GM23338 (cell line): ENCODE measurements around the gene ETV6. TPM values are rescaled to one million over a fixed set of nuclear protein-coding genes. Genes with fewer than 3 reads are reported as not detected.

Experiments
- ATAC-seq: fragments of 200-7000 bp; cut with Tn5 transposase; 3 replicates; pipeline ENCODE4 v1.9.1; 2020
- DNase-seq: peaks from one replicate; pipeline ENCODE4 v3.0.0-alpha.2; 2015; ENCODE audit warnings: low spot score
- H2AFZ ChIP-seq: fragments of 200-600 bp; sonication (generic); 2 replicates; pipeline ENCODE4 v1.8.0; 2016; ENCODE audit warnings: antibody characterized with exemption, mild to moderate bottlenecking, moderate library complexity
- H3F3A ChIP-seq: fragments of 200-600 bp; sonication (generic); replicated peaks from 2 replicates; pipeline ENCODE4 v1.8.0; 2017; ENCODE audit warnings: antibody characterized with exemption, mixed run types, low read depth
- H3K27ac ChIP-seq: fragments of 200-600 bp; sonication (generic); 2 replicates; pipeline ENCODE4 v1.6.1; 2016; ENCODE audit warnings: low read depth
- H3K27me3 ChIP-seq: fragments of 200-600 bp; sonication (generic); 2 replicates; pipeline ENCODE4 v1.8.0; 2016; ENCODE audit warnings: mild to moderate bottlenecking, mixed run types, moderate library complexity; ENCODE audit not compliant: insufficient read depth
- H3K36me3 ChIP-seq: fragments of 200-600 bp; sonication (generic); 2 replicates; pipeline ENCODE4 v1.8.0; 2016; ENCODE audit warnings: mild to moderate bottlenecking; ENCODE audit not compliant: insufficient read depth
- H3K4me1 ChIP-seq: fragments of 200-600 bp; sonication (generic); 2 replicates; pipeline ENCODE4 v1.8.0; 2016; ENCODE audit warnings: mild to moderate bottlenecking, moderate library complexity; ENCODE audit not compliant: insufficient read depth
- H3K4me2 ChIP-seq: fragments of 200-600 bp; sonication (generic); 2 replicates; pipeline ENCODE4 v1.7.1; 2017; ENCODE audit warnings: mixed run types
- H3K4me3 ChIP-seq: fragments of 200-600 bp; sonication (generic); 2 replicates; pipeline ENCODE4 v1.6.1; 2016; ENCODE audit warnings: mixed run types
- H3K79me2 ChIP-seq: fragments of 200-600 bp; sonication (generic); replicated peaks from 2 replicates; pipeline ENCODE4 v1.8.0; 2017; ENCODE audit warnings: mild to moderate bottlenecking; ENCODE audit not compliant: insufficient read depth
- H3K9me2 ChIP-seq: fragments of 200-600 bp; sonication (generic); 2 replicates; pipeline ENCODE4 v1.8.0; 2017; ENCODE audit not compliant: insufficient read depth
- H4K20me1 ChIP-seq: fragments of 200-600 bp; sonication (generic); replicated peaks from 2 replicates; pipeline ENCODE4 v1.8.0; 2017; ENCODE audit warnings: mild to moderate bottlenecking; ENCODE audit not compliant: insufficient read depth
- H3K27ac Mint-ChIP-seq: 2 replicates; pipeline ENCODE4 v1.8.0; 2020; ENCODE audit warnings: inconsistent platforms, mild to moderate bottlenecking, moderate library complexity, mixed read lengths
- H3K27me3 Mint-ChIP-seq: 3 replicates; pipeline ENCODE4 v1.8.0; 2022; ENCODE audit warnings: low read depth, mild to moderate bottlenecking, moderate library complexity, mixed read lengths, inconsistent platforms; ENCODE audit not compliant: insufficient read depth, poor library complexity
- H3K36me3 Mint-ChIP-seq: 3 replicates; pipeline ENCODE4 v1.8.0; 2021; ENCODE audit warnings: low read depth, mild to moderate bottlenecking, inconsistent platforms, moderate library complexity, mixed read lengths
- H3K4me1 Mint-ChIP-seq: 3 replicates; pipeline ENCODE4 v1.8.0; 2020; ENCODE audit warnings: mild to moderate bottlenecking, inconsistent platforms, mixed read lengths
- H3K4me3 Mint-ChIP-seq: 3 replicates; pipeline ENCODE4 v1.8.0; 2021; ENCODE audit warnings: moderate library complexity, mild to moderate bottlenecking, inconsistent platforms, mixed read lengths
- H3K9me3 Mint-ChIP-seq: 3 replicates; pipeline ENCODE4 v1.8.0; 2020; ENCODE audit warnings: moderate library complexity, mild to moderate bottlenecking, inconsistent platforms, mixed read lengths
- CREB1 ChIP-seq: fragments of 250-450 bp; sonication (Bioruptor Pico); IDR thresholded peaks from 2 replicates; pipeline ENCODE4 v1.5.0; 2020; ENCODE audit warnings: low read depth, mild to moderate bottlenecking, moderate library complexity
- CTCF ChIP-seq, 2 experiments: fragments of 200-600 bp in 1 of 2; sonication (generic) in 1 of 2; conservative IDR thresholded peaks; 2 replicates each; pipeline versions ENCODE4 v1.5.1 to v1.6.1; 2016 to 2017; ENCODE audit warnings: antibody characterized with exemption in 2 of 2, low read depth in 2 of 2, mild to moderate bottlenecking in 2 of 2, moderate library complexity in 1 of 2
- ETS1 ChIP-seq: IDR thresholded peaks from 2 replicates; pipeline ENCODE4 v1.6.1; 2016; ENCODE audit warnings: antibody characterized with exemption
- EZH2 ChIP-seq: fragments of 200-600 bp; sonication (generic); IDR thresholded peaks from one replicate; pipeline ENCODE4 v1.8.0; 2017; ENCODE audit warnings: antibody characterized with exemption, mild to moderate bottlenecking, low read depth; ENCODE audit not compliant: unreplicated experiment
- EZH2phosphoT487 ChIP-seq: fragments of 200-600 bp; sonication (generic); IDR thresholded peaks from one replicate; pipeline ENCODE4 v1.8.1; 2018; ENCODE audit warnings: antibody characterized with exemption; ENCODE audit not compliant: unreplicated experiment
- JUNB ChIP-seq: IDR thresholded peaks from one replicate; pipeline ENCODE4 v1.6.1; 2016; ENCODE audit warnings: antibody characterized with exemption; ENCODE audit not compliant: unreplicated experiment
- NANOG ChIP-seq: IDR thresholded peaks from 2 replicates; pipeline ENCODE4 v1.6.1; 2016; ENCODE audit warnings: antibody characterized with exemption, borderline replicate concordance
- POLR2AphosphoS5 ChIP-seq: IDR thresholded peaks from 2 replicates; pipeline ENCODE4 v1.6.1; 2016; ENCODE audit warnings: antibody characterized with exemption, low read depth
- REST ChIP-seq: IDR thresholded peaks from one replicate; pipeline ENCODE4 v1.6.1; 2018; ENCODE audit warnings: antibody characterized with exemption; ENCODE audit not compliant: unreplicated experiment
- ZNF114 ChIP-seq: fragments of 250-450 bp; sonication (Bioruptor Pico); IDR thresholded peaks from 2 replicates; pipeline ENCODE4 v1.5.0; 2020; ENCODE audit warnings: mild to moderate bottlenecking, moderate library complexity
- ZNF331 ChIP-seq: fragments of 250-450 bp; sonication (Bioruptor Pico); IDR thresholded peaks from 2 replicates; pipeline ENCODE4 v1.5.0; 2020; ENCODE audit warnings: low read depth, mild to moderate bottlenecking, moderate library complexity
- polyA plus RNA-seq: library from polyadenylated mRNA; unstranded; fragments of >200 nt; fragmentation: Nextera tagmentation; extraction: Ambion mirVana; gene quantifications from 2 replicates; pipeline ENCODE4 v1.2.1, GENCODE V29; 2016
- total RNA-seq: library from RNA; depleted of rRNA; stranded (reverse); fragments of >200 nt; shearing (Covaris generic); gene quantifications from 2 replicates; pipeline ENCODE4 v1.2.3, GENCODE V29; 2014

Gene ETV6
- total and polyA plus RNA-seq, 2 experiments from 2014 or later, result 7.5 to 15.1 TPM

- Mint-ChIP-seq H3K27ac (no peak overlapping the region), H3K9me3 (no peaks in the 10 kb centered on the region), H3K4me1 (peaks cover 47% of the 10 kb centered on the region), H3K4me3 (peak overlapping the region; percentile 91), H3K27me3 (peaks cover 8% of the 10 kb centered on the region), H3K36me3 (no peaks in the 10 kb centered on the region)
- ATAC-seq (no peak), DNase-seq (no peak)
- Histone ChIP-seq H3K9me2 (no peaks in the 10 kb centered on the region), H3K36me3 (no peaks in the 10 kb centered on the region), H3K27ac (no peak overlapping the region), H3K4me3 (peak overlapping the region; percentile 89), H3K79me2 (peaks cover 61% of the 10 kb centered on the region), H3F3A (0 out of 2 replicates have a peak, but pooled peaks cover 4% of the 10 kb centered on the region), H2AFZ (no peak overlapping the region), H3K4me1 (peaks cover 38% of the 10 kb centered on the region), H3K27me3 (no peaks in the 10 kb centered on the region), H4K20me1 (0 out of 2 replicates have a peak, but pooled peaks cover 6% of the 10 kb centered on the region), H3K4me2 (peak overlapping the region; percentile 82)
- TF ChIP-seq CREB1 (no peak), ETS1 (no peak), REST (no peak)
Observed at GRCh38 chr12:11651381-11651780, 1.9 kb downstream of the ETV6 start.

GRCh38 chr12:11651785-11652184 is 2.3 kb downstream of the ETV6 start:
- H3K4me1 Mint-ChIP-seq, result peaks cover 48% of the 10 kb centered on the region
- no peak for DNase-seq
- no peak for TF ChIP-seq ZNF331 (CRISPR knock-in tag)
- no peak for TF ChIP-seq ZNF114 (CRISPR knock-in tag)
- no peak for TF ChIP-seq CTCF (conservative IDR thresholded peaks at IDR 0.05; ENCODE audit: low read depth in 2 of 2)
- TF ChIP-seq EZH2, result no peak
- TF ChIP-seq POLR2AphosphoS5, result no peak
- no peak for TF ChIP-seq CREB1
- no peak for TF ChIP-seq ETS1
- no peak for TF ChIP-seq JUNB
- no peak for TF ChIP-seq NANOG
- TF ChIP-seq EZH2phosphoT487, result no peak

More at GRCh38 chr12:11651785-11652184, 2.3 kb downstream of the ETV6 start:
- peak overlapping the region; percentile 62; the same call in 1 of the 2 replicates for H3K27ac ChIP-seq
- no peaks in the 10 kb centered on the region for H3K36me3 ChIP-seq
- ATAC-seq, result no peak
- H3K79me2 ChIP-seq, result peaks cover 65% of the 10 kb centered on the region
- peak overlapping the region; percentile 89 for H3K4me3 ChIP-seq
- no peaks in the 10 kb centered on the region for H3K9me2 ChIP-seq
- no peak overlapping the region for H2AFZ ChIP-seq
- H3K9me3 Mint-ChIP-seq, result no peaks in the 10 kb centered on the region
- H3K36me3 Mint-ChIP-seq, result no peaks in the 10 kb centered on the region
- 0 out of 2 replicates have a peak, but pooled peaks cover 6% of the 10 kb centered on the region for H4K20me1 ChIP-seq
- H3K27me3 ChIP-seq, result no peaks in the 10 kb centered on the region
- no peak overlapping the region for H3K27ac Mint-ChIP-seq
- peaks cover 10% of the 10 kb centered on the region for H3K27me3 Mint-ChIP-seq
- H3K4me3 Mint-ChIP-seq, result peak overlapping the region; percentile 91
- peak overlapping the region; percentile 82 for H3K4me2 ChIP-seq
- H3F3A ChIP-seq, result 0 out of 2 replicates have a peak, but pooled peaks cover 4% of the 10 kb centered on the region
- peaks cover 41% of the 10 kb centered on the region for H3K4me1 ChIP-seq
